OCI-LY7 (cell line): ENCODE data around the gene HBM. TPM values are rescaled to one million over a fixed set of nuclear protein-coding genes. Genes with fewer than 3 reads are reported as not detected.
"Not testable (repeated sequence)": the region's sequence is repeated elsewhere in the genome, so short reads cannot be mapped to it uniquely, and the experiment has no call there.

Experiments
- BruUV-seq: library from RNA; stranded (reverse); fragments of 400-500 nt; replicated peaks from 2 replicates; lab custom pipeline; 2021; lab: Mats Ljungman, UMichigan
- CTCF ChIA-PET: fragments of 300-600 bp; sonication (Branson Sonifier 250); formaldehyde crosslinking; loops from one replicate; lab custom pipeline; 2022; ENCODE audit warnings: antibody characterized with exemption; ENCODE audit not compliant: unreplicated experiment; lab: Charles Lee
- POLR2A ChIA-PET: fragments of 300-600 bp; sonication (Branson Sonifier 250); formaldehyde crosslinking; loops from one replicate; lab custom pipeline; 2022; ENCODE audit warnings: antibody characterized with exemption; lab: Charles Lee
- DNase-seq: peaks from one replicate; pipeline ENCODE4 v3.0.0-alpha.2; 2015; ENCODE audit warnings: low spot score
- H2AFZ ChIP-seq: fragments of 200-600 bp; sonication (generic), shearing (Covaris generic); 2 replicates; pipeline ENCODE4 v1.6.1; 2014; ENCODE audit warnings: mild to moderate bottlenecking, antibody characterized with exemption, low read length, moderate library complexity
- H3K27ac ChIP-seq: fragments of 200-600 bp; sonication (generic); 2 replicates; pipeline ENCODE4 v1.5.1; 2014; ENCODE audit warnings: mixed run types, low read depth, mild to moderate bottlenecking, moderate library complexity, low read length, inconsistent platforms; ENCODE audit not compliant: poor library complexity, severe bottlenecking
- H3K36me3 ChIP-seq: fragments of 200-600 bp; sonication (generic); 2 replicates; pipeline ENCODE4 v1.6.1; 2014; ENCODE audit warnings: mild to moderate bottlenecking, antibody characterized with exemption, low read length, moderate library complexity, mixed read lengths; ENCODE audit not compliant: insufficient read depth
- H3K4me1 ChIP-seq: fragments of 200-600 bp; sonication (generic); 2 replicates; pipeline ENCODE4 v1.5.1; 2014; ENCODE audit warnings: mild to moderate bottlenecking, low read length; ENCODE audit not compliant: insufficient read depth, poor library complexity, severe bottlenecking
- H3K4me2 ChIP-seq: fragments of 200-600 bp; sonication (generic); 2 replicates; pipeline ENCODE4 v1.6.1; 2014; ENCODE audit warnings: mild to moderate bottlenecking, low read length
- H3K4me3 ChIP-seq: fragments of 200-600 bp; sonication (generic); 2 replicates; pipeline ENCODE4 v1.5.1; 2014; ENCODE audit warnings: mild to moderate bottlenecking, low read depth, low read length; ENCODE audit not compliant: poor library complexity, severe bottlenecking
- H3K79me2 ChIP-seq: fragments of 200-600 bp; sonication (generic); 2 replicates; pipeline ENCODE4 v1.6.1; 2016; ENCODE audit warnings: low read depth, mild to moderate bottlenecking, low read length, moderate library complexity, mixed read lengths; ENCODE audit not compliant: insufficient read depth
- H3K9me2 ChIP-seq: fragments of 200-600 bp; sonication (generic); 2 replicates; pipeline ENCODE4 v1.6.1; 2016; ENCODE audit warnings: mild to moderate bottlenecking, low read length, mixed read lengths; ENCODE audit not compliant: insufficient read depth
- H3K9me3 ChIP-seq: fragments of 200-600 bp; sonication (generic); 2 replicates; pipeline ENCODE4 v1.6.1; 2014; ENCODE audit warnings: mild to moderate bottlenecking, mixed run types, low read length, mixed read lengths
- H4K20me1 ChIP-seq: fragments of 200-600 bp; sonication (generic); 2 replicates; pipeline ENCODE4 v1.6.1; 2014; ENCODE audit warnings: mild to moderate bottlenecking, antibody characterized with exemption, low read length, moderate library complexity, mixed read lengths; ENCODE audit not compliant: insufficient read depth
- CTCF ChIP-seq: fragments of 200-600 bp; sonication (generic); conservative IDR thresholded peaks from 2 replicates; pipeline ENCODE4 v1.5.1; 2014; ENCODE audit warnings: mild to moderate bottlenecking, antibody characterized with exemption, low read length, moderate library complexity, mixed read lengths
- EZH2phosphoT487 ChIP-seq: fragments of 200-600 bp; sonication (generic); IDR thresholded peaks from 2 replicates; pipeline ENCODE4 v1.6.1; 2018; ENCODE audit warnings: low read depth, borderline replicate concordance, mild to moderate bottlenecking, mixed run types, antibody characterized with exemption, low read length, moderate library complexity, mixed read lengths
- intact Hi-C: fragments of 100-400 bp; cut with micrococcal nuclease; formaldehyde crosslinking; loops from one replicate; pipeline ENCODE4 v1.10.0; 2022; ENCODE audit not compliant: unreplicated experiment
- total RNA-seq, 2 experiments: library from RNA; depleted of rRNA in 1 of 2; stranded (reverse); fragments of >200 nt in 1 of 2; shearing (Covaris generic) in 1 of 2; gene quantifications; 2 replicates each; pipeline ENCODE4 v1.2.3, GENCODE V29; 2014 to 2022

HBM gene
- total RNA-seq, 2 experiments from 2014 or later = not detected

- no peak for DNase-seq
- H3K4me3 ChIP-seq = no peak overlapping the region
- H3K79me2 ChIP-seq = no peaks in the 10 kb centered on the region
- intact Hi-C loops = no loop called here
- no peak overlapping the region for H3K27ac ChIP-seq
- H3K36me3 ChIP-seq = no peaks in the 10 kb centered on the region
- H3K4me1 ChIP-seq = no peaks in the 10 kb centered on the region
- no peak overlapping the region for H3K4me2 ChIP-seq
- TF ChIP-seq EZH2phosphoT487 (no peak), CTCF (no peak)
- no peaks in the 10 kb centered on the region for H3K9me2 ChIP-seq
- BruUV-seq = no TSS peak
- POLR2A ChIA-PET = no interaction called here
- no peak overlapping the region for H2AFZ ChIP-seq
- CTCF ChIA-PET = no interaction called here
- H4K20me1 ChIP-seq = no peaks in the 10 kb centered on the region
- no peaks in the 10 kb centered on the region for H3K9me3 ChIP-seq
These were observed 5.0 kb downstream of the HBM start for GRCh38 chr16:170788-171187.

GRCh38 chr16:172374-172941, 6.7 kb downstream of the HBM start, which contains the start of gene HBA2:
HBA2 (plus strand) TSS chr16:172876; CDS start chr16:172913, 37 bp downstream.
- H3K9me3 ChIP-seq, H3K27ac ChIP-seq, H3K4me2 ChIP-seq, BruUV-seq, H4K20me1 ChIP-seq, intact Hi-C loops, DNase-seq, H2AFZ ChIP-seq, H3K4me3 ChIP-seq, CTCF ChIA-PET, H3K4me1 ChIP-seq, H3K9me2 ChIP-seq, H3K36me3 ChIP-seq, H3K79me2 ChIP-seq: not testable (repeated sequence)
- POLR2A ChIA-PET = interaction anchor here (0.6 to 0.7 kb wide), 2 partner anchors 47 to 88 kb away, joined by 3 to 7 read pairs; no protein-coding TSS in a partner anchor

- H3K36me3 ChIP-seq, H3K4me3 ChIP-seq, BruUV-seq, H3K4me1 ChIP-seq, intact Hi-C loops, H4K20me1 ChIP-seq, CTCF ChIA-PET, H3K4me2 ChIP-seq, H2AFZ ChIP-seq, H3K9me2 ChIP-seq, POLR2A ChIA-PET, H3K9me3 ChIP-seq, H3K27ac ChIP-seq, H3K79me2 ChIP-seq, DNase-seq: not testable (repeated sequence)
These were observed 7.6 kb downstream of the HBM start for GRCh38 chr16:173211-173854.

GRCh38 chr16:173928-174769, 8.4 kb downstream of the HBM start:
- H3K27ac ChIP-seq, DNase-seq, H3K36me3 ChIP-seq, H3K79me2 ChIP-seq, BruUV-seq, CTCF ChIA-PET, POLR2A ChIA-PET, H2AFZ ChIP-seq, H4K20me1 ChIP-seq, H3K4me2 ChIP-seq, H3K4me3 ChIP-seq, H3K9me2 ChIP-seq, intact Hi-C loops, H3K9me3 ChIP-seq, H3K4me1 ChIP-seq: not testable (repeated sequence)
